Measurements from ENCODE around the gene APOBEC3B.

GRCh38 chr22:38936562-38936961, 45.6 kb upstream of the APOBEC3B start:
- TF ChIP-seq, protein P1, sequence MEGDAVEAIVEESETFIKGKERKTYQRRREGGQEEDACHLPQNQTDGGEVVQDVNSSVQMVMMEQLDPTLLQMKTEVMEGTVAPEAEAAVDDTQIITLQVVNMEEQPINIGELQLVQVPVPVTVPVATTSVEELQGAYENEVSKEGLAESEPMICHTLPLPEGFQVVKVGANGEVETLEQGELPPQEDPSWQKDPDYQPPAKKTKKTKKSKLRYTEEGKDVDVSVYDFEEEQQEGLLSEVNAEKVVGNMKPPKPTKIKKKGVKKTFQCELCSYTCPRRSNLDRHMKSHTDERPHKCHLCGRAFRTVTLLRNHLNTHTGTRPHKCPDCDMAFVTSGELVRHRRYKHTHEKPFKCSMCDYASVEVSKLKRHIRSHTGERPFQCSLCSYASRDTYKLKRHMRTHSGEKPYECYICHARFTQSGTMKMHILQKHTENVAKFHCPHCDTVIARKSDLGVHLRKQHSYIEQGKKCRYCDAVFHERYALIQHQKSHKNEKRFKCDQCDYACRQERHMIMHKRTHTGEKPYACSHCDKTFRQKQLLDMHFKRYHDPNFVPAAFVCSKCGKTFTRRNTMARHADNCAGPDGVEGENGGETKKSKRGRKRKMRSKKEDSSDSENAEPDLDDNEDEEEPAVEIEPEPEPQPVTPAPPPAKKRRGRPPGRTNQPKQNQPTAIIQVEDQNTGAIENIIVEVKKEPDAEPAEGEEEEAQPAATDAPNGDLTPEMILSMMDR (conservative IDR thresholded peaks at IDR 0.05) = no peak
- no peak for TF ChIP-seq ZFX (IDR thresholded peaks at IDR 0.05)

All from C4-2B (cell line).